Right lobe of liver (tissue), 4 donors: Measurements from ENCODE around the gene GALNTL6.

Experiments
- POLR2A ChIP-seq: fragments of 450-650 bp; IDR thresholded peaks from one replicate; pipeline ENCODE4 v1.6.1; 2017; ENCODE audit warnings: antibody characterized with exemption, mild to moderate bottlenecking
- TF ChIP-seq, protein P1 (sequence below), 4 donors: fragments of 200-600 bp in 3 of 4; fragments of 450-650 bp in 1 of 4; IDR thresholded peaks; one replicate each; pipeline versions ENCODE4 v1.5.1 to v1.8.0; 2016 to 2022; ENCODE audit warnings: antibody characterized with exemption in 4 of 4, mild to moderate bottlenecking in 2 of 4
- donor health status: DM: no; HTN: no; CAD: no.
- donor health status: DM: no; HTN: no; CAD: no.
- donor health status: DM: no; HTN: yes; CAD: no.

DNA sequence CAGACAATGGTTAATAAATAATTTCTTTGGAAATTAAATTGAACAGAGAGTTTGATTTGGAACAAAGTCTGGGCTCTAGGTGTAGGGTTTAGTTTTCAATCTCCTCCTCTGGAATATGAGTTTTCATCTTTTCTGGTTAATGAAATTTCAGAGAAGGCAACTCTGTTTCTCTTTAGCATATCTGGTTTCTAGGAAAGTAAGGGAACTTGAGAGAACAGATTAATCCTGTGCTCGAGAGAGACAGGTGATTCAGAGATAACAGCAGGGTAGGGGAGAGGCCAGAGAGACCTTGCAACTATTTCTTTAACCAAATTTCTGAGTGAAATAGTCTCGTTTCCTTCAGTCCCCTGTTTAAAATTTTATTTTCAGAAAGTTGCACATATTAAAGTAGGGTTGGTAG lies 275.4 kb downstream of the GALNTL6 start:
- TF ChIP-seq, protein P1, sequence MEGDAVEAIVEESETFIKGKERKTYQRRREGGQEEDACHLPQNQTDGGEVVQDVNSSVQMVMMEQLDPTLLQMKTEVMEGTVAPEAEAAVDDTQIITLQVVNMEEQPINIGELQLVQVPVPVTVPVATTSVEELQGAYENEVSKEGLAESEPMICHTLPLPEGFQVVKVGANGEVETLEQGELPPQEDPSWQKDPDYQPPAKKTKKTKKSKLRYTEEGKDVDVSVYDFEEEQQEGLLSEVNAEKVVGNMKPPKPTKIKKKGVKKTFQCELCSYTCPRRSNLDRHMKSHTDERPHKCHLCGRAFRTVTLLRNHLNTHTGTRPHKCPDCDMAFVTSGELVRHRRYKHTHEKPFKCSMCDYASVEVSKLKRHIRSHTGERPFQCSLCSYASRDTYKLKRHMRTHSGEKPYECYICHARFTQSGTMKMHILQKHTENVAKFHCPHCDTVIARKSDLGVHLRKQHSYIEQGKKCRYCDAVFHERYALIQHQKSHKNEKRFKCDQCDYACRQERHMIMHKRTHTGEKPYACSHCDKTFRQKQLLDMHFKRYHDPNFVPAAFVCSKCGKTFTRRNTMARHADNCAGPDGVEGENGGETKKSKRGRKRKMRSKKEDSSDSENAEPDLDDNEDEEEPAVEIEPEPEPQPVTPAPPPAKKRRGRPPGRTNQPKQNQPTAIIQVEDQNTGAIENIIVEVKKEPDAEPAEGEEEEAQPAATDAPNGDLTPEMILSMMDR (IDR thresholded peaks at IDR 0.05), result no peak
- no peak for TF ChIP-seq POLR2A
